ENCODE data around the gene OTUB1.
"Not testable (repeated sequence)": the region's sequence is repeated elsewhere in the genome, so short reads cannot be mapped to it uniquely, and the experiment has no call there.

Gene OTUB1

GRCh38 chr11:63986156-63986931 lies at the start of gene OTUB1:
OTUB1 (plus strand) TSS chr11:63986438; CDS start chr11:63986457, 19 bp downstream.
- DNase-seq: peak; percentile 98

DNA sequence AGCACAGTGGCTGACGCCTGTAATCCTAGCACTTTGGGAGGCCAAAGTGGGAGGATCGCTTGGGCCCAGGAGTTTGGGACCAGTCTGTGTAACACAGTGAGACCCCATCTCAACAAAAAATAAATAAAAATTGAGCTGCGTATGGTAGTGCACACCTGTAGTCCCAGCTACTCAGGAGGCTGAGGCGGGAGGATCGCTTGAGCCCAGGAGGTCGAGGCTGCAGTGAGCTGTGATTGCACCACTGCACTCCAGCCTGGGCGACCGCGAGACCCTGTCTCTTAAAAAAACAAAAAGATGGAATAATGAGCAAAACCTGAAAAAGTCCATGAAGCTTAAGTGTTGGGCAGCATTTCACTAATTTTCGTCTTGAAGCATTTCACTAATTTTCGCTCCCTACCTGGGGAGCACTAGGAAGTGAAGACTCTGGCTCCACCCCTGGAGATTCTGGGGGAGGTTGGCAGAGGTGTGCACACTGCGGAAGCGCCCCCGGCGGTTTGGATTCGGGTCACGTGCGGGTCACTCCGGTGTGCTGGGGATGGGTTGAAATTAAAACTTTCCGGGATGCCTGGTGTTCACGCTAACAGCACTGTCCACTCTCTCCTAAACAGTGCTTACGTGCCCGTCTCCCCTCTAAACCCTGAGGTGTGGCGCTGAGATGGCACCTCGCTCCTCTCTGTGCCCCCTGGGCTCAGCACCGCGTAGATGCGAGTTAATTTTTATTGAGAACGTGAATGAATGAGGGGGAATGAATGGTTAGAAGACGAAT lies 48.3 kb upstream of the OTUB1 start:
- peak; percentile 65 for DNase-seq

- peak; percentile 98 for DNase-seq
These were observed 47.5 kb upstream of the OTUB1 start, which contains the start of gene NAA40 for GRCh38 chr11:63938479-63939396. NAA40 (plus strand) TSS chr11:63939002; CDS start chr11:63939097, 95 bp downstream.

- peak; percentile 42 for DNase-seq
These were observed 46.8 kb upstream of the OTUB1 start for GRCh38 chr11:63939397-63939891.

DNA sequence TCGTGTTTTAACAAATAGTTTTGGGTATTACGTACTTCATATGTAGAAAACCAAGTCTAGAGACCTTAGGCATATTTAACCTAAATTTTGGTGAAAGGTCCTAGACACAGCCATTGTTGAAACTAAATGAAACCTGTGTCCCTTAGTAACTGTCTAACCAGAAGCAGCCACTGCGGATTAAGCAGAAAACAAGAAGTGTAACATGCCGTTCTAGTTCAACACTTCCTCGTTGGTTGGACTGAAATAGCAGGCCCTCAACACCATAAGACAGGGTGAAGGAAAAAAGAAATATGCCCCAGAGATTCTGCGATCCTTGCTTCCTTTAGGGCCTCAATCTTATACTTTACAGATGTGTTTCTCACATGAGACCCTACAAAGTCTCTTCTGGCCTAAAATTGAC lies 45.5 kb upstream of the OTUB1 start:
- no peak for DNase-seq

- no peak for DNase-seq
These were observed 44.3 kb upstream of the OTUB1 start for GRCh38 chr11:63941901-63942300.

GRCh38 chr11:63942803-63943202 lies 43.4 kb upstream of the OTUB1 start:
- DNase-seq: no peak

GRCh38 chr11:63944987-63945386 lies 41.3 kb upstream of the OTUB1 start:
- DNase-seq: no peak

- DNase-seq: peak; percentile 65
These were observed 40.6 kb upstream of the OTUB1 start for GRCh38 chr11:63945477-63946163.

- no peak for DNase-seq
These were observed 34.3 kb upstream of the OTUB1 start for GRCh38 chr11:63951779-63952536.

DNA sequence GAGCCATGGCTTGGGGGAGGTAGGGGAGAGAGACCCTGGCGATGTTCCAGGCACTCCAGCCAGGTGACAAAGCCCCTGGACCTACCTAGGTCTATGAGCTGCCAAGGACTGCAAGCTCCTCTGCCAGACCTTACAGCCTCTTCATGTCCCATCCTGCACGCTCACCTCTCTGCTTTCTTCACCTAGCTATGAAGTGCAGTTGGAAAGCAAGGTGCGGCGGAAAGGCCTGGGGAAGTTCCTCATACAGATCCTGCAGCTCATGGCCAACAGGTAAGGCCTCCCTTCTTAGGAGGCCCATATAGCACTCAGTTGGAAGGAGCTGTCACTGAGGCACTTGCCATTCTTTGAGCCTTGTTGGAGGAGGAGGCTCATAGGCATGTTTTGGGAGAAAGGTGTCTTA lies 33.7 kb upstream of the OTUB1 start:
- DNase-seq: no peak

DNA sequence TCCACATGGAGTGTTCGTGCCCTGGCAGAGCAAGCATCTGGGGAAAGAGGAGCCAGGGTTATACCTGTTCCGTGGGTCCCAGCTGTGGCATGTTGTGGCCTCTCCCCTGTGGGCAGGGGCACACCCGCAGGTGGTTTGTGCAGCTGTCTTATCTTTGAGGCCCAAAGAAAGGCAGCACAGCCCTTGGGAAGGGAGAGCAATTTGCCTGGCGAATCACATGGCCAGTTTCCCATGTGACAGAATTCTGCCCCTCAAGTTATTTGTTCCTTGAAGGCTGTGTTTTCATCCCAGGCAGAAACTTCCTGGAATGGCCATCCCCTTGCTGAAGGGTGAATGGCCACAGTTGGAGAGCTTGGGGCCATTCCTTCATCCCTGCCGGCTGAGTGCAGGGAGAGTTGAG lies 28.2 kb upstream of the OTUB1 start:
- no peak for DNase-seq

DNA sequence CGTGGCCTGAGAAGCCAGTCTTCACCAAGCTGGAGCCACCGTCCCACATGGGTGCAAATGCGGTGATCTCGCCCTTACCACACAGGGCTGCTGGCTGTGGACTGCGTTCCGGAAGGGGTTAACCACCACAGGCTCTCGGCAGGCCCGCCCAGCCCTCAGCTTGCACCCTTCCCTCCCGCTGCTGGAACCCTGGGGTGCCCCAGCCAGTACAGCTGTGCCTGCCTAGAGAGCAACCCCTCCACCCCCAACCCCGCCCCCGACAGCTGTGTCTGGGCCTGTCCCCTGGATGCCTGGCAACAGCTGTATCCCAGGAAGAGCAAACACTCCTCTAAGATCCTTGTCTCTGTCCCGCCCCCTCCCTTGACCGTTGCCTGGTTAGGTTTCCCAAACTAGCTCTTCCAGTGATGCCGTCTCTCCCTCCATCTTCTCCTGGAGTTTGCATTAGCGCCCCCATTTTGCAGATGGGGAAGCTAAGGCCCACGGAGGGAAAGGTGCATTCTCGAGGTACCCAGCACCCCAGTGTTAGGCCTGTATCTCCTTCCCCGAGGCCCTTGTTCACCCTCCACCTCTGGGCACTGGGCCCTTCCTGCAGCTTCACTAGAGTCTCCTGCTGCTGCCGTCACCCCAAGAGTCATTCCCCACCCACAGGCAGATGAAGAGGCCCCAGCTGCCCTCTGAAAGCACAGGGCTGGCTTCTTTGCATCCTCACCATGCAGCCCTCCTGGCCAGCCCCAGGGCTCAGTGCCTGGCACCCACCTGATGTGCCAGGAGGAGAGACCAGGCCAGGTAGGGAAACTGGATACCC lies 24.4 kb upstream of the OTUB1 start:
- DNase-seq: peak; percentile 83

DNA sequence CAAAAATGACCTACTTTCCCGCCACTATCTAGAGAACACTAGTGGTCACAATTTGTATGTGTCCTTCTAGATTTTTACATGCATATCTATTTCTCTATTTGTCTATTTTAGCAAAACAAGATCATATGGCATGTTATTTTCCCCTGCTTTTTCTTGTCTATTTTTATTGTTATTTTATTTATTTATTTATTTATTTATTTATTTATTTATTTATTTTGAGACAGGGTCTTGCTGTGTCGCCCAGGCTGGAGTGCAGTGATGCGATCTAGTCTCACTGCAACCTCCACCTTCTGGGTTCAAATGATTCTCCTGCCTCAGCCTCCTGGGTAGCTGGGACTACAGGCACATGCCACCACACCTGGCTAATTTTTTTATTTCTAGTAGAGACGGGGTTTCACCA lies 22.3 kb upstream of the OTUB1 start:
- not testable (repeated sequence) for DNase-seq

DNA sequence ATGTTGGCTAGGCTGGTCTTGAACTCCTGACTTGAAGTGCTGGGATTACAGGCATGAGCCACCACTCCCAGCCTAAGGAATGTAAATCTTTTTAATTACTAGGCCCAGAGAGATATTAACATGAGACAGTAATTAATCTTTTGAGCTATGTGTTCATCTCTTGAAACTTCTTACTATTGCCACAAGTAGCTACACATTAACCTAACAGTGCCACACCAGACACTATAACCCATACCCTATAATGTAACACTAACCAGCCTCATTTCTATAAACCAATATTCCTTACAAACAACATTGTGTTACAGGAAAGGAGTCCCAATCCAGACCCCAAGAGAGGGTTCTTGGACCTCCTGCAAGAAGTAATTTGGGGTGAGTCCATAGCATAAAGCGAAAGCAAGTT lies 19.8 kb upstream of the OTUB1 start:
- DNase-seq: no peak

GRCh38 chr11:63969461-63969860 lies 16.8 kb upstream of the OTUB1 start:
- no peak for DNase-seq

- no peak for DNase-seq
These were observed 15.3 kb upstream of the OTUB1 start for GRCh38 chr11:63970902-63971301.

DNA sequence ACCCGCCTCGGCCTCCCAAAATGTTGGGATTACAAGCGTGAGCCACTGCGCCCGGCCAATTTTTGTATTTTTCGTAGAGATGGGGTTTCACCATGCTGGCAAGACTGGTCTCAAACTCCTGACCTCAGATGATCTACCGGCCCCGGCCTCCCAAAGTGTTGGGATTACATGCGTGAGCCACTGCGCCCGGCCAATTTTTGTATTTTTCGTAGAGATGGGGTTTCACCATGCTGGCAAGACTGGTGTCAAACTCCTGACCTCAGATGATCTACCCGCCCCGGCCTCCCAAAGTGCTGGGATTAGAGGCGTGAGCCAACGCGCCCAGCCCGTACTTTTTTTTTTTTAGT lies 12.4 kb upstream of the OTUB1 start:
- not testable (repeated sequence) for DNase-seq

- peak; percentile 100 for DNase-seq
These were observed 11.7 kb upstream of the OTUB1 start, which contains the start of gene COX8A for GRCh38 chr11:63974259-63975143. COX8A (plus strand) TSS chr11:63974620; CDS start chr11:63974681, 61 bp downstream.
